Uterus (tissue), 2 donors: ENCODE measurements around the gene WT1.

Experiments used
- CTCF ChIP-seq, 4 experiments: fragments of 200-600 bp in 2 of 4; fragments of 450-650 bp in 2 of 4; sonication (generic) in 2 of 4; IDR thresholded peaks; one replicate each; pipeline ENCODE4 v1.5.1; 2016 to 2019; ENCODE audit warnings: antibody characterized with exemption in 4 of 4, mild to moderate bottlenecking in 2 of 4, moderate library complexity in 1 of 4
- POLR2A ChIP-seq, 2 donors: fragments of 450-650 bp; IDR thresholded peaks; one replicate each; pipeline ENCODE4 v1.6.1; 2016; ENCODE audit warnings: antibody characterized with exemption in 2 of 2, mild to moderate bottlenecking in 1 of 2, moderate library complexity in 1 of 2

- TF ChIP-seq POLR2A (IDR thresholded peaks at IDR 0.05) (no peak), CTCF (IDR thresholded peaks at IDR 0.05) (no peak)
These were observed 26.8 kb upstream of the WT1 start for GRCh38 chr11:32462011-32462690.
